Mucosa of descending colon (tissue), 3 donors: ENCODE results near the gene RASSF1. TPM values are rescaled to one million over a fixed set of nuclear protein-coding genes. Genes with fewer than 3 reads are reported as not detected.

Experiments used
- ATAC-seq: fragments of 200-7000 bp; cut with Tn5 transposase; one replicate; pipeline ENCODE4 v1.9.1; 2020; ENCODE audit warnings: mild to moderate bottlenecking, moderate library complexity
- DNase-seq, 3 donors: peaks; one replicate each; pipeline ENCODE4 v3.0.0-alpha.2; 2020
- H3K36me3 ChIP-seq: fragments of 200-600 bp; one replicate; pipeline ENCODE4 v1.8.0; 2021; ENCODE audit warnings: low read depth, mild to moderate bottlenecking
- H3K4me1 ChIP-seq: fragments of 200-600 bp; one replicate; pipeline ENCODE4 v1.8.0; 2021; ENCODE audit warnings: low read depth, mild to moderate bottlenecking
- H3K4me3 ChIP-seq: fragments of 200-600 bp; one replicate; pipeline ENCODE4 v1.8.0; 2021; ENCODE audit warnings: mild to moderate bottlenecking
- H3K9me3 ChIP-seq: fragments of 200-600 bp; one replicate; pipeline ENCODE4 v1.8.0; 2021; ENCODE audit warnings: mild to moderate bottlenecking
- intact Hi-C, 2 donors: fragments of 100-400 bp; cut with DNase I in 1 of 2; cut with micrococcal nuclease in 1 of 2; formaldehyde crosslinking; loops; one replicate each; pipeline versions ENCODE4 v1.11.0 to v1.11.1; 2022; cut with DNase I, micrococcal nuclease
- total RNA-seq, 3 donors: library from RNA; stranded (reverse); fragmentation: NEBNext Ultra II Directional in 2 of 3; extraction: Animal tissue kit (Norgen Biotek cat#: 25700) in 2 of 3; gene quantifications; one replicate each; pipeline versions ENCODE4 v1.2.1 to v1.2.4, GENCODE V29; 2021 to 2023
- TF ChIP-seq, protein P1 (sequence below): fragments of 200-600 bp; IDR thresholded peaks from one replicate; pipeline ENCODE4 v1.8.0; 2022; ENCODE audit warnings: antibody characterized with exemption, mild to moderate bottlenecking
- donor health status: DM: no; HTN: no; CAD: no; lungs with moderate emphysema.
- donor health status: DM: no; HTN: no; CAD: no.
- donor health status: DM: no; HTN: yes; CAD: no.

The RASSF1 gene
- total RNA-seq, 3 donors from 2014 or later: 10.9 to 25.7 (median 18.9) TPM

DNA sequence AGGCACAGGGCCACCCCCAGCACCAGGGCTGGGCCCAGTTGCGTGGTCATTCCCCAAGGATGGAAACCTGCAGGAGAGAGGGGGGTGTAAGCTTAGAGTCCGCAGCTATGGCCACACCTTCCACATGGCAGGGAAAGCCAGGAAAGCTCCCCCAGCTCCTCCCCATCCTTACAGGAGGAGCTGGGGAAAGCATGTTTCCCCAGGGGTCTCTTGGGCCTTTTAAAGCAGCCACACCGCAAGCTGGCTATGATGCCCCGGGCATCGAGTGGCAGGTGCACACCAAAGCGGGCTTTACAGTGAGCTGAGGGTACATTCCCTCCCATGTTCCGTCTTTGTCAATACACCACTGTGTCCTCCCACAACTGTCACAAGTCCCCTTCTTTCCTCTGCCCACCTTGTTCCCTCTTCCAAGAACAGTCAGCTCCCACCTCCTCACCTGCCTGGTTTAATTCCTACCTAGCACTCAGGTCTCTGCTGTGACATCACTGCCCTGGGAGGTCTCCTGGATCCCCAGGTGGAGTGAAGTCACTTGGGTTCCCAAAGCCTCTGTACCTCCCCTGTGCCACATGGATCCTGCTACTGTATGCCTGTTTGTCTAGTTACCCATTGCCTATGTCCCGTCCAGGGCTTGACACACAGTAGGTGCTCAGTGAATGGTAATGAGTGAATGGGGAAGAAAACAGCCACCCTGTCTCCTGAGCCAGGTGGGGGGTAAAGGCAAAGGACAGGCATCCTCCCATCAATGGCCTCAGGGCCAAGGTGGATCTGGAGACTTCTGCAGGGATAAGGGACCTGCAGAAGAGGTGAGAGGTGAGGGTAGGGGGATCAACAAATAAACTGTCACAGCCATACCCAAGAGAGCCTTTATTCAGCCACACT is 44.8 kb downstream of the RASSF1 start:
- intact Hi-C loops: no loop called here
- TF ChIP-seq, protein P1, sequence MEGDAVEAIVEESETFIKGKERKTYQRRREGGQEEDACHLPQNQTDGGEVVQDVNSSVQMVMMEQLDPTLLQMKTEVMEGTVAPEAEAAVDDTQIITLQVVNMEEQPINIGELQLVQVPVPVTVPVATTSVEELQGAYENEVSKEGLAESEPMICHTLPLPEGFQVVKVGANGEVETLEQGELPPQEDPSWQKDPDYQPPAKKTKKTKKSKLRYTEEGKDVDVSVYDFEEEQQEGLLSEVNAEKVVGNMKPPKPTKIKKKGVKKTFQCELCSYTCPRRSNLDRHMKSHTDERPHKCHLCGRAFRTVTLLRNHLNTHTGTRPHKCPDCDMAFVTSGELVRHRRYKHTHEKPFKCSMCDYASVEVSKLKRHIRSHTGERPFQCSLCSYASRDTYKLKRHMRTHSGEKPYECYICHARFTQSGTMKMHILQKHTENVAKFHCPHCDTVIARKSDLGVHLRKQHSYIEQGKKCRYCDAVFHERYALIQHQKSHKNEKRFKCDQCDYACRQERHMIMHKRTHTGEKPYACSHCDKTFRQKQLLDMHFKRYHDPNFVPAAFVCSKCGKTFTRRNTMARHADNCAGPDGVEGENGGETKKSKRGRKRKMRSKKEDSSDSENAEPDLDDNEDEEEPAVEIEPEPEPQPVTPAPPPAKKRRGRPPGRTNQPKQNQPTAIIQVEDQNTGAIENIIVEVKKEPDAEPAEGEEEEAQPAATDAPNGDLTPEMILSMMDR: no peak
- DNase-seq: no peak
- peaks cover 27% of the 10 kb centered on the region for H3K4me1 ChIP-seq
- no peaks in the 10 kb centered on the region for H3K9me3 ChIP-seq
- H3K36me3 ChIP-seq: peaks cover 6% of the 10 kb centered on the region
- H3K4me3 ChIP-seq: no peak overlapping the region
- ATAC-seq: no peak

DNA sequence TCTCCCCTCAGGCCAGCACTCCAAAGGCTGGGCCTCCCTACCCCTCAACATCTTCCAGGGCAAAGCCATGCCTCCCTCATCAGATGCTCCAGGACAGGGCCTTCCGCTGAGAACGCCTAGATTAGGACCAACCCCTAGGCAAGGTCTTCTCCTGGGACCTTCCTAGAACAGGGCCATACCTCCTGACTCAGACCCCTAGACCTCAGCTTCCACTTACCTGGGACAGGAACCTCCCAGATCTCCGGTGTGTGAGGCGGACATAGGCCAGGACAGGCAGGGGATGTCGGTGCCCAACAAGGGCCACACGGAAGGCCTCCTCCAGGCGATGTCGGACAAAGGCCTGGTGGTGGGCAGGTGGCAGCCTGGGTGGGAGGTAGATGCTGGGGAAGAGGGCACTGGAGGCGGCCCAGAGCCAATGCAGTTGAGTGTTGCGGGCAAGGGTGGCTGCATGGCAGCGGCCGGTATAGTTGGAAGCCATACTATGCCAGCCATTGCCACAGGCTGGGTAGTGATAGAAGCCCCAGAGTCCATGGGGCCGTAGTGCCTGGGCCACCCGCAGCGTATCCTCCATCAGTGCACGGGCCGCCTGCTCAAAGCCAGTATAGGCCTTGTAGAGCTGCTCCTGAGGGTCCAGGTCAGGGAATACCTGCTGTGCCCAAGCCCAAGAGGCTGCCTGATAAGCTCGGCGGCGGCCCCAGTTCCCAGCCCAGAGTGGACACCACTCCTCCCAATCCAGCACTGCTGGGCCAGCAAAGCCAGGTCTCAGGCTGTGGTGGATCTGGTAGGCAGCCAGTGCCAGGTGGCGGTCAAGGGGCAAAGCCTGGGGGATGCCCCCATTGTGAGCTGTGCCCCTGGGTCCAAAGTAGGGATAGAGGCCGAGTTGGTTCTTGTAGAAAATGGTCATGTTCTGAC is 45.9 kb downstream of the RASSF1 start:
- Histone ChIP-seq H3K4me1 (peaks cover 22% of the 10 kb centered on the region), H3K9me3 (no peaks in the 10 kb centered on the region), H3K36me3 (peaks cover 6% of the 10 kb centered on the region), H3K4me3 (no peak overlapping the region)
- DNase-seq: peak in 1 of 3 donors; percentile 38
- intact Hi-C loops: no loop called here
- ATAC-seq: no peak
- TF ChIP-seq, protein P1: no peak

DNA sequence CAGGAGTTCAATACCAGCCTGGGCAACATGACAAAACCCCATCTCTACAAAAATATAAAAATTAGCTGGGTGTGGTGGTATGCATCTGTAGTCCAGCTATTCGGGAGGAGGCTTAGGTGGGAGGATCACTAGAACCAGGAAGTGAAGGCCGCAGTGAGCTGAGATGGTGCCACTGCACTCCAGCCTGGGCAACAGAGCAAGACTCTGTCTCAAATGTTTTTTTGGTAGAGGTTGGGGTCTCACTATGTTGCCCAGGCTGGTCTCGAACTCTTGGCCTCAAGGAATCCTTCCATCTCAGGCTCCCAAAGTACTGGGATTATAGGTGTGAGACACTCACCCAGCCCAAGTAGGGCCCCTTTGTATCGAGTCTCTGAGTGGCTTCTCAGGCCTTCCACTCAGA is 46.5 kb downstream of the RASSF1 start:
- no peak for ATAC-seq
- no peak for DNase-seq
- H3K9me3 ChIP-seq: no peaks in the 10 kb centered on the region
- intact Hi-C loops: no loop called here
- TF ChIP-seq, protein P1: no peak
- H3K36me3 ChIP-seq: no peaks in the 10 kb centered on the region
- H3K4me1 ChIP-seq: peaks cover 22% of the 10 kb centered on the region
- no peak overlapping the region for H3K4me3 ChIP-seq

DNA sequence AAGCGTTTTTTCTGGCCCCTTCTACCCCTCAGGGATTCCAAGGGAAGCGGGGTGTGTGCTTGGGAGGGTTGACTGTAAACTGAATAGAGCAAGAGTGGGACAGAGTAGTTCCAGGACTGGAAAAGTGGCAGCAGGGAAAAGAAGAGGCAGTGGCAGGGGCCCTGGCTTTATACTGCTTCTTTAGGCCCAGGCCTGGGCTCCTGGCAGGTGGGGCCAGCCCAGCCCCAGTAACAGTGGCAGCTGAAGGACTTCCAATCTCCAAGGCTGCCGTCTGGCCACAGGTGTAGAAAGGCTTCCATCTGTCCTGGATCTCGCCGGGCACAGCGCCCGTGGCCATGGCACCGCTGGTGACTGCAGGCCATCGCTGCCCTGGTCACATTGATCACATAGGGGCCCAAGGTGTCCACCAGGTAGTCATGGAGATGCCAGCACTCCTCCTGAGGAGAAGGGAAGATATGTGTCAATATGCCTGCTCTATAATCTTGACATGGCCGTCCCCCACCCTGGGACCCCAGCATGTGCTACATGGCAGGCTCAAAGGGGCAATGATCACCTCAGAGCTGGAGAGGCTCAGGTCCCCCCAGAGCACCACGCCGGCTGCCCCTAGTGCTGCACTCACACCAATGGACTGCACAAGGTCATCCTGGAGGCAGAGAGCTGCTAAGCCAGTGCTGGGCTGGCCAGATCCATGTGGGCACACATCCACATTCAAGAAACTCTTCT is 47.4 kb downstream of the RASSF1 start:
- DNase-seq (peak in 2 of 3 donors; percentile 51 to 59), ATAC-seq (no peak)
- intact Hi-C loops: no loop called here
- TF ChIP-seq, protein P1: no peak
- no peaks in the 10 kb centered on the region for H3K9me3 ChIP-seq
- H3K36me3 ChIP-seq: peaks cover 4% of the 10 kb centered on the region
- H3K4me3 ChIP-seq: no peak overlapping the region
- H3K4me1 ChIP-seq: peaks cover 17% of the 10 kb centered on the region
